GM18526 (cell line): ENCODE measurements around the gene MIA2.

Experiments
- POLR2A ChIP-seq: IDR thresholded peaks from 3 replicates; pipeline ENCODE4 v1.6.1; 2011; ENCODE audit not compliant: insufficient read length; ENCODE audit errors: extremely low read depth

Gene MIA2

GRCh38 chr14:39228044-39228443 lies 5.7 kb upstream of the MIA2 start:
- TF ChIP-seq POLR2A: no peak

DNA sequence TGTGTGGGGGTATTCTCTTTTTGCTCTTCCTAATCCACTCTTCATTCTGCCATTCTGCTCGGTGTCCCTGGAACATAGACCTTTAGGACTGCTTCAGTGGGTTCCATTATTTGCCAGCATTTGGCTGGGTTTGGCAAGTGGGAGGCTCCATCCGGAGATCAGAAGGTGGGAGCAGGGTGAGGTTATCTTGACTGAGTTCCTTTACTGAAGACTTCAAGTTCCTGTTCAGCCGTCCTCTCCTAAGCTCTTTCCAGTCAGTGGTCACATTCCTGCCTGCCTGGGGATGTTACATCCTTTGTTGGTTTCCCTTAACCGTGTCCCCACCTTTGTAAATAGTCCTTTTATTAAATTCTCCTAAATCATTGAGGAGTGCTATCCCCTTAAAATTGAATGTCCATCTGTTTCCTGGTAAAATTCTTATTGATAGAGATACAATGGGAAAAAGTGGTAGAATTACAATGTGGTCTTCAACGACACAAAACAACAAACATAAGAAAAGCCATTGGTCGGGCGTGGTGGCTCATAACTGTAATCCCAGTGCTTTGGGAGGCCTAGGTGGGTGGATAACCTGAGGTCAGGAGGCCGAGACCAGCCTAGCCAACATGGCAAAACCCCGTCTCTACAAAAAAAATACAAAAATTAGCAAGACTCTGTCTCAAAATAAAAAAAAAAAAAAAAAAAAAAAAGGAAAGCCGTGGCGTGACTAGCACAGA lies 5.0 kb upstream of the MIA2 start:
- TF ChIP-seq POLR2A: no peak

DNA sequence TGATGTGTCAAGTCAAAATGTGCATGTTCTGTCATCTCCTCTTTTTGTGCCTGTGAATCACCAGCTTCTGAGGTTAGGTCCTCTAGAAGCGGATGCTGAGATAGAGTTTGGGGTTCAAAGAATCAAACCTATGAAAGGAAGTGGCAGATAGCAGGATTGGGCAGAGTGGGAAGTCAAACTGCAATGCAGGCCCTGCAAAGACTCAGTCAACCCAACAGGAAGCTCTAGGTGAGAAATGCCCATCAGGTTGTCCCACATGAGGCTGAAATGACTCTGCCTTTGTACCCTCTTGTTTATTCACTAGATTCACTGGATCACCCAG lies 4.5 kb upstream of the MIA2 start:
- TF ChIP-seq POLR2A: no peak

GRCh38 chr14:39229601-39230110 lies 4.1 kb upstream of the MIA2 start:
- TF ChIP-seq POLR2A: no peak

- TF ChIP-seq POLR2A: no peak
Measured at GRCh38 chr14:39230416-39231035, 3.2 kb upstream of the MIA2 start.

DNA sequence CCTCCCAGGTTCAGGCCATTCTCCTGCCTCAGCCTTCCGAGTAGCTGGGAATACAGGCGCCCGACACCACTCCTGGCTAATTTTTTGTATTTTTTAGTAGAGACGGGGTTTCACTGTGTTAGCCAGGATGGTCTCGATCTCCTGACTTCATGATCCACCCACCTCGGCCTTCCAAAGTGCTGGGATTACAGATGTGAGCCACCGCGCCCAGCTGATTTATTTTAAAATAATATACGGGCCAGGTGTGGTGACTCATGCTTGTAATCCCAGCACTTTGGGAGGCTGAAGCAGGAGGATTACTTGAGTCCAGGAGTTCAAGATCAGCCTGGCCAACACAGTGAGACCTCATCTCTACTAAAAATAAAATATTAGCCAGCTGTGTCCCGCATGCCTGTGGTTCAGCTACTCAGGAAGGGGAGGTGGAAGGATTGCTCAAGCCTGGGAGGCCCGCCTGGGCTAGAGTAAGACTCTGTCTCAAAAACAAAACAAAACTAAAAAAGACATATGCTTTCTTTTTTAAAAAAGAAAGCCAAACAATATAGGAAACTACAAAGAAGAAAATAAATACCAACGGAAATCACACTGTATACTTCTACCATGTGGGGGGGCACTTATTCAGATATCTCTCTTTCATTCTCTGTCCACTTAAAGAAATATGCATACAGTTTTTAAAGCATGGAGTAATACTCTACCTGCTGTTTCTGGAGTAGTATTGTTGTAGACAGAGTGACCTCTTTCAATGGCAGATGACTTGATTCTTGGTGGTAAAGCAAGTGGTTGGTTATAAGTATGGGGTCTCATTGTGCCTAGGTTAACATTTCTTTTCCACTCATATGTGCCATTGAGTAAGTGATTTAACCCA lies 930 bp upstream of the MIA2 start:
- TF ChIP-seq POLR2A: no peak

GRCh38 chr14:39240769-39241168 lies 7.1 kb downstream of the MIA2 start:
- TF ChIP-seq POLR2A: no peak

- TF ChIP-seq POLR2A: no peak
Measured at GRCh38 chr14:39241637-39242036, 7.9 kb downstream of the MIA2 start.

GRCh38 chr14:39243831-39244230 lies 10.1 kb downstream of the MIA2 start:
- no peak for TF ChIP-seq POLR2A

DNA sequence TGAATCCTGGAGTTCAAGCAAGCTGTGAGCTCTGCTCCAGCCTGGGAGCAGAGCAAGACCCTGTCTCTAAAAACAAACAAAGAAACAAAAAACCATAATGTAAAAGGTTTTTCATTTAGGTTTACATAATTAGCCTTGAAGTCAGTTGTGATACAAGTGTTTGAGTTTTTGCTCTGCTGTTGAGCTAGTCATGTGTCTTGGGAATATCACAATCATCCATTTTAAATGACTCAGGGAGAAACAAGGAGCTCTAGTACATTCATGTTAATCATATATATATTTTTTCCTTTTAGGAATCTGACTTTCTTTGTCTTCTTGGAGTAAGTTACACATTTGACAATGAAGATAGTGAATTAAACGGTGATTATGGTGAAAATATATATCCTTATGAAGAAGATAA lies 12.9 kb downstream of the MIA2 start:
- no peak for TF ChIP-seq POLR2A

GRCh38 chr14:39247256-39247655 lies 13.5 kb downstream of the MIA2 start:
- no peak for TF ChIP-seq POLR2A

GRCh38 chr14:39251547-39251946 lies 17.8 kb downstream of the MIA2 start:
- no peak for TF ChIP-seq POLR2A

DNA sequence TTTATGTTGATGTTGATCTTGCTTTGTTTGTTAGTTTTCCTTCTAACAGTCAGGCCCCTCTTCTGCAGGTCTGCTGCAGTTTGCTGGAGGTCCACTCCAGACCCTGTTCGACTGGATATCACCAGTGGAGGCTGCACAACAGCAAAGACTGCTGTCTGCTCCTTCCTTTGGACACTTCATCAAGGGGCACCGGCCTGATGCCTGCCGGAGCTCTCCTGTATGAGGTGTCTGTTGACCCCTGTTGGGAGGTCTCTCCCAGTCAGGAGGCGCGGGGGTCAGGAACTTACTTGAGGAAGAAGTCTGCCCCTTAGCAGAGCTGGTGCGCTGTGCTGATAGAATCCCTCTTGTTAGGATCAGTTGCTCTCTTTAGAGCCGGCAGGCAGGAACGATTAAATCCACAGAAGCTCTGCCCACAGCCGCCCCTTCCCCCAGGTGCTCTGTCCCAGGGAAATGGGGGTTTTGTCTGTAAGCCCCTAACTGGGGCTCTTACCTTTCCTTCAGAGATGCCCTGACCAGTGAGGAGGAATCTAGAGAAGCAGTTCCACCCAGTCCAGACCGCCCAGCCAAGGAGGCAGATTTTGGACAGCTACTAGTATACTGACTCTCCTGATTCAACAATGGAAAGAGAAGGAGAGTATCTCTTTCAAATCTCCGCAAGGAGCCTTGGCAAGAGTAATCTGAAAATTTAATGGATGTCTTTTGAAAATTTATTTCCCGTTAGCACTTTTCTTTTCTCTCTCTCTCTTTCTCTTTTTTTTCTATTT lies 25.2 kb downstream of the MIA2 start:
- TF ChIP-seq POLR2A: no peak

DNA sequence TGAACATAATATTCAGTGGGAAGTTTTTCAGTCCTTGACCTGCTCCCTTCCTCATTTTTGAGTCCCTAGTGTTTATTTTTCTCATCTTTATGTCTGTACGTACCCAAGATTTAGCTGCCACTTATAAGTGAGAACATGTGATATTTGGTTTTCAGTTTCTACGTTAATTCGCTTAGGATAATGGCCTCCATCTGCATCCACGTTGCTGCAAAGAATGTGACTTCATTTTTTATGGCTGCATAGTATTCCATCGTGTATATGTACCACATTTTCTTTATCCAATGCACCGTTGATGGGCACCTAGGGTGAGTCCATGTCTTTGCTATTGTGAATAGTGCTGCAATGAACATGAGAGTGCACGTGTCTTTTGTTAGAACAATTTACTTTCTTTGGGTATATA lies 30.3 kb downstream of the MIA2 start:
- TF ChIP-seq POLR2A: no peak

GRCh38 chr14:39264558-39264957 lies 30.8 kb downstream of the MIA2 start:
- no peak for TF ChIP-seq POLR2A
